ENCODE data around the gene GPC4.

The GPC4 gene

GRCh38 chrX:133415276-133416105 lies at the start of gene GPC4:
Gene GPC4 (minus strand): TSS chrX:133415489. CDS start chrX:133414965, 524 bp downstream.
- POLR2A ChIA-PET (ENCODE audit: low non-redundant PET): no interaction called here
- no peak within 1 kb of the TSS for H3K27ac ChIP-seq
- no peak for DNase-seq (ENCODE audit: low spot score)
- no peak for TF ChIP-seq CTCF (conservative IDR thresholded peaks at IDR 0.05; ENCODE audit: low read depth)
- CTCF ChIA-PET: interaction anchor here (0.6 to 0.7 kb wide), 2 partner anchors 255 to 674 kb away, joined by 3 read pairs; no protein-coding TSS in a partner anchor

GRCh38 chrX:133461231-133461630 lies 45.9 kb upstream of the GPC4 start:
- ChIA-PET POLR2A (ENCODE audit: low non-redundant PET) (no interaction called here), CTCF (no interaction called here)
- DNase-seq (ENCODE audit: low spot score): no peak
- TF ChIP-seq CTCF (conservative IDR thresholded peaks at IDR 0.05; ENCODE audit: low read depth): no peak
- no peak overlapping the region for H3K27ac ChIP-seq

GRCh38 chrX:133454924-133455323 lies 39.6 kb upstream of the GPC4 start:
- no peak for DNase-seq (ENCODE audit: low spot score)
- no peak overlapping the region for H3K27ac ChIP-seq
- ChIA-PET POLR2A (ENCODE audit: low non-redundant PET) (no interaction called here), CTCF (no interaction called here)
- no peak for TF ChIP-seq CTCF (conservative IDR thresholded peaks at IDR 0.05; ENCODE audit: low read depth)

- CTCF ChIA-PET: no interaction called here
- no peak overlapping the region for H3K27ac ChIP-seq
- POLR2A ChIA-PET (ENCODE audit: low non-redundant PET): no interaction called here
- DNase-seq (ENCODE audit: low spot score): no peak
- no peak for TF ChIP-seq CTCF (conservative IDR thresholded peaks at IDR 0.05; ENCODE audit: low read depth)
Observed at GRCh38 chrX:133454491-133454914, 39.2 kb upstream of the GPC4 start.

- CTCF ChIA-PET: no interaction called here
- no peak for DNase-seq (ENCODE audit: low spot score)
- POLR2A ChIA-PET (ENCODE audit: low non-redundant PET): no interaction called here
- TF ChIP-seq CTCF (conservative IDR thresholded peaks at IDR 0.05; ENCODE audit: low read depth): no peak
- no peak overlapping the region for H3K27ac ChIP-seq
Observed at GRCh38 chrX:133448512-133449076, 33.3 kb upstream of the GPC4 start.

GRCh38 chrX:133444952-133445831 lies 29.9 kb upstream of the GPC4 start:
- no peak for DNase-seq (ENCODE audit: low spot score)
- no peak overlapping the region for H3K27ac ChIP-seq
- POLR2A ChIA-PET (ENCODE audit: low non-redundant PET): no interaction called here
- CTCF ChIA-PET: interaction anchor here (0.6 to 1.1 kb wide), 2 partner anchors 75 to 225 kb away, joined by 4 to 7 read pairs; no protein-coding TSS in a partner anchor
- TF ChIP-seq CTCF (conservative IDR thresholded peaks at IDR 0.05; ENCODE audit: low read depth): no peak
